Right cardiac atrium (tissue), 5 donors: ENCODE data around the gene MMADHC. TPM values are rescaled to one million over a fixed set of nuclear protein-coding genes. Genes with fewer than 3 reads are reported as not detected.

Experiments
- ATAC-seq, 2 donors: fragments of 200-7000 bp; cut with Tn5 transposase; one replicate each; pipeline versions ENCODE4 v1.8.0 to v1.9.1; 2020; ENCODE audit warnings: moderate library complexity in 2 of 2, mild to moderate bottlenecking in 1 of 2
- DNase-seq, 3 donors: peaks; one replicate each; pipeline ENCODE4 v3.0.0-alpha.2; 2020
- H3K27ac ChIP-seq: one replicate; pipeline ENCODE4 v1.5.1; 2013; ENCODE audit warnings: mild to moderate bottlenecking, low read length, control low read depth, moderate library complexity
- H3K27me3 ChIP-seq: one replicate; pipeline ENCODE4 v1.6.1; 2013; ENCODE audit not compliant: control insufficient read depth, insufficient read depth
- H3K4me1 ChIP-seq: one replicate; pipeline ENCODE4 v1.6.1; 2013; ENCODE audit warnings: low read length; ENCODE audit not compliant: control insufficient read depth, insufficient read depth
- H3K4me3 ChIP-seq: one replicate; pipeline ENCODE4 v1.5.1; 2013; ENCODE audit warnings: low read length, control low read depth
- H3K9me3 ChIP-seq: one replicate; pipeline ENCODE4 v1.6.1; 2013; ENCODE audit warnings: low read length; ENCODE audit not compliant: control insufficient read depth
- WGBS: extraction: QIAGEN DNeasy Blood & Tissue Kit; methylation state at CpG from one replicate; pipeline ENCODE4 v1.1.7; 2013; 5-methylcytosine and 5-hydroxymethylcytosine counted together
- intact Hi-C, 4 donors: fragments of 100-400 bp; cut with DNase I; formaldehyde crosslinking; loops; one replicate each; pipeline versions ENCODE4 v1.11.0 to v1.14.0; 2022 to 2023
- polyA plus RNA-seq: library from polyadenylated mRNA; stranded (reverse); fragments of 200-250 nt; gene quantifications from one replicate; pipeline ENCODE4 v1.2.3, GENCODE V29; 2013
- total RNA-seq, 4 donors: library from RNA; stranded (reverse); fragmentation: NEBNext Ultra II Directional; extraction: Animal tissue kit (Norgen Biotek cat#: 25700); gene quantifications; one replicate each; pipeline ENCODE4 v1.2.1, GENCODE V29; 2021
- donor health status: healthy with polysubstance abuse.
- donor health status: DM: no; HTN: yes; CAD: no.
- donor health status: DM: no; HTN: no; CAD: no.
- donor health status: DM: no; HTN: yes; CAD: no; lungs with severe emphysema.
- donor health status: DM: yes; HTN: yes; CAD: no.

Gene MMADHC
- total and polyA plus RNA-seq, 5 donors: 80.4 to 106 (median 93.6) TPM

DNA sequence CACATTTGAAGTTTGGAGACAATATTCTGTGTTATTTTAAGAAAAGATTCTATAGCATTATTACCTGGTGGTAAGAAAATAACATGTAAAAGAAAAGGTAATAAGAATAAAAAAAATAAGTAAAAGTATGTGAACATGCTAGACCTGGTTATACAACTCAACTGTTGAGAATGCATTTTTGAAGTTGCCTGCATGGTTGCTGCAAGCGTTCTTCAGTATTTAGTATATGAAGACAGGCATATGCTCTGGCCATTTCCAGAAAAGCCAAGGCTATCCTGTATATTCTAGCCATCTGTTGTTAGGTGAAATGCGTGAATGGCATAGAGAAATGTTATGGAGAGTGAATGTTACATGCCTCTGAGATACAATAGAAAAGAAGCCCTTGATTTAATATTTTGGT, 6.8 kb upstream of the MMADHC start:
- ATAC-seq (no peak), DNase-seq (no peak)
- no peaks in the 10 kb centered on the region for H3K27me3 ChIP-seq
- H3K4me3 ChIP-seq: no peak overlapping the region
- H3K4me1 ChIP-seq: no peaks in the 10 kb centered on the region
- intact Hi-C loops: loop anchor here in 3 of 4 donors (10.0 kb wide), 4 partner anchors 180 to 1640 kb away; no protein-coding TSS in a partner anchor
- no peaks in the 10 kb centered on the region for H3K9me3 ChIP-seq
- WGBS: 92% methylated on average over 2 of the region's 2 CpGs
- no peak overlapping the region for H3K27ac ChIP-seq

GRCh38 chr2:149587950-149588487, 444 bp upstream of the MMADHC start:
- ATAC-seq: peak in 1 of 2 donors; percentile 12
- H3K4me3 ChIP-seq: peak overlapping the region; percentile 72
- H3K27me3 ChIP-seq: no peaks in the 10 kb centered on the region
- WGBS: 54% methylated on average over 10 of the region's 10 CpGs
- no peaks in the 10 kb centered on the region for H3K9me3 ChIP-seq
- peak overlapping the region; percentile 95 for H3K27ac ChIP-seq
- DNase-seq: no peak
- no peaks in the 10 kb centered on the region for H3K4me1 ChIP-seq
- intact Hi-C loops: no loop called here

- Histone ChIP-seq H3K4me1 (no peaks in the 10 kb centered on the region), H3K27me3 (no peaks in the 10 kb centered on the region), H3K27ac (peak overlapping the region; percentile 95), H3K4me3 (peak overlapping the region; percentile 72), H3K9me3 (no peaks in the 10 kb centered on the region)
- intact Hi-C loops: no loop called here
- under 1% methylated on average over 7 of the region's 7 CpGs for WGBS
- ATAC-seq (no peak), DNase-seq (no peak)
Observed at GRCh38 chr2:149586898-149587219, 716 bp downstream of the MMADHC start.

GRCh38 chr2:149586063-149586462, 1.5 kb downstream of the MMADHC start:
- intact Hi-C loops: no loop called here
- Histone ChIP-seq H3K27me3 (no peaks in the 10 kb centered on the region), H3K4me1 (no peaks in the 10 kb centered on the region), H3K9me3 (no peaks in the 10 kb centered on the region), H3K27ac (no peak overlapping the region), H3K4me3 (peak overlapping the region; percentile 72)
- ATAC-seq: no peak
- no peak for DNase-seq
- WGBS: 78% methylated on average over 3 of the region's 3 CpGs

DNA sequence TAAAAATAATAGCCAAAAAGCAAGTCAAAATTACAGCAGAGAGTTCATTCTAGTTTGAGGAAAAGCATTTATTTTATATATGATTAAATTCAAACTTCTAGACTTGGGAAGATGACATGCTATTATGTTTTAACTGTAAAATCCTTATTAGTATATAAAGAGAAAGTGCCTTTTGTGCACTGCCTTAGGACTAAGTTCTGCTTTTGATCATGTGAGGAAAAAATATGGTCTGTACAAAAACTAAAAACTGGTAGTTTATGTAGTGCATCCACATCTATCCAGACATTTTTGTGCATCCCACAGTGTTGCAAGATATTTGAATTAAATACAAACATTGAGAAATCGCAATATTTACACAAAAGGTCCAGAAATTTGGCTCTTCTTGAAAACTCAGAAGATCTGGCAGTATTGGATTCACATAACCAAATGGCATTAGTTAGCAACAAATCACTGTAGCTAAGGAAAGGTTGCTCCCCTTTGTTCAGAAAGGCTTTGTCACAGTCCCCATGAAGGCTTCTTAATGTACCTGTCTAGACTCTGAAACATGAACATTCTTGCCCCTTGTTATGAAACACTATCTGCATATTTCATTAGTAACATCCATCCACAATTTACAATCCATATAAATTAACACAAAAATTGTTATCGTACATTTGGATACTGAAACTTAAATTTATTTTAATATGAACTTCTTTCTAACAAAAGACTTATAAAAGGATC, 2.2 kb downstream of the MMADHC start:
- WGBS: 95% methylated on average over 2 of the region's 2 CpGs
- Histone ChIP-seq H3K4me1 (no peaks in the 10 kb centered on the region), H3K27ac (no peak overlapping the region), H3K4me3 (peak overlapping the region; percentile 7), H3K27me3 (no peaks in the 10 kb centered on the region), H3K9me3 (no peaks in the 10 kb centered on the region)
- intact Hi-C loops: no loop called here
- no peak for ATAC-seq
- no peak for DNase-seq

GRCh38 chr2:149579972-149580882, 7.3 kb downstream of the MMADHC start:
- intact Hi-C loops: no loop called here
- peak overlapping the region; percentile 52 for H3K27ac ChIP-seq
- H3K9me3 ChIP-seq: no peaks in the 10 kb centered on the region
- ATAC-seq: peak; percentile 37 to 57
- DNase-seq: no peak
- H3K4me1 ChIP-seq: peaks cover 2% of the 10 kb centered on the region
- H3K27me3 ChIP-seq: no peaks in the 10 kb centered on the region
- no peak overlapping the region for H3K4me3 ChIP-seq
- WGBS: 63% methylated on average over 7 of the region's 7 CpGs

GRCh38 chr2:149577269-149577668, 10.3 kb downstream of the MMADHC start:
- H3K9me3 ChIP-seq: no peaks in the 10 kb centered on the region
- no peak overlapping the region for H3K27ac ChIP-seq
- DNase-seq (no peak), ATAC-seq (no peak)
- H3K4me3 ChIP-seq: no peak overlapping the region
- no peaks in the 10 kb centered on the region for H3K27me3 ChIP-seq
- H3K4me1 ChIP-seq: peaks cover 5% of the 10 kb centered on the region
- 90% methylated on average over 2 of the region's 2 CpGs for WGBS
- intact Hi-C loops: no loop called here

- ATAC-seq: no peak
- 79% methylated on average over 2 of the region's 2 CpGs for whole genome bisulfite sequencing
Observed at GRCh38 chr2:149575752-149576151, 11.8 kb downstream of the MMADHC start.

GRCh38 chr2:149575277-149575676, 12.3 kb downstream of the MMADHC start:
- Histone ChIP-seq H3K9me3 (no peaks in the 10 kb centered on the region), H3K27me3 (no peaks in the 10 kb centered on the region), H3K4me1 (peaks cover 5% of the 10 kb centered on the region), H3K4me3 (no peak overlapping the region), H3K27ac (no peak overlapping the region)
- no peak for DNase-seq
- intact Hi-C loops: no loop called here
- ATAC-seq: no peak

More at GRCh38 chr2:149575752-149576151, 11.8 kb downstream of the MMADHC start:
- no peak overlapping the region for H3K4me3 ChIP-seq
- peaks cover 5% of the 10 kb centered on the region for H3K4me1 ChIP-seq
- no peak for DNase-seq
- no peaks in the 10 kb centered on the region for H3K27me3 ChIP-seq
- no peak overlapping the region for H3K27ac ChIP-seq
- no peaks in the 10 kb centered on the region for H3K9me3 ChIP-seq
- intact Hi-C loops: no loop called here

DNA sequence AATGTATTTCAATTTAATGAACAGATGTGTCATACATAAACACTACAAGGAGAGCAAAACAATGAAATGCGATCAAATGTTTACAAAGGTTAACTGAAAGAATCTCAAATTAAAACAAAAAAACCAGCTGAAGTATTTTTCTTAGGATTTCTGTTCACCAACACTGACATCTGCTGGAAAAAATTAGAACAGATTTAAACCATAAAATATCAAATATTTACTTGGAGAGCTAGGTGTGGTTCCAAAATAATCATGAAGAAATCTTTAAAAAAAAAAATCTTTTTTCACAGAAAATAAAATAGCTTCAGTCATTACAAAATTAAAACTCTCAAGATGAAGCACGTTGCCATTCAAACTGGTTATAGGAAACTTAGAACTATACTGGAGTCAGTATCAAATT, 13.8 kb downstream of the MMADHC start:
- Histone ChIP-seq H3K4me3 (no peak overlapping the region), H3K4me1 (peaks cover 4% of the 10 kb centered on the region), H3K27me3 (no peaks in the 10 kb centered on the region), H3K27ac (no peak overlapping the region), H3K9me3 (no peaks in the 10 kb centered on the region)
- 61% methylated on average over 2 of the region's 2 CpGs for WGBS
- no peak for ATAC-seq
- DNase-seq: no peak
- intact Hi-C loops: no loop called here
